ENCODE data around the gene ACOT11. TPM values are rescaled to one million over a fixed set of nuclear protein-coding genes. Genes with fewer than 3 reads are reported as not detected.
"Not testable (repeated sequence)": the region's sequence is repeated elsewhere in the genome, so short reads cannot be mapped to it uniquely, and the experiment has no call there.

Gene ACOT11
- total RNA-seq, 4 donors from 2014 or later, result 6.9 to 19.1 (median 13.4) TPM

DNA sequence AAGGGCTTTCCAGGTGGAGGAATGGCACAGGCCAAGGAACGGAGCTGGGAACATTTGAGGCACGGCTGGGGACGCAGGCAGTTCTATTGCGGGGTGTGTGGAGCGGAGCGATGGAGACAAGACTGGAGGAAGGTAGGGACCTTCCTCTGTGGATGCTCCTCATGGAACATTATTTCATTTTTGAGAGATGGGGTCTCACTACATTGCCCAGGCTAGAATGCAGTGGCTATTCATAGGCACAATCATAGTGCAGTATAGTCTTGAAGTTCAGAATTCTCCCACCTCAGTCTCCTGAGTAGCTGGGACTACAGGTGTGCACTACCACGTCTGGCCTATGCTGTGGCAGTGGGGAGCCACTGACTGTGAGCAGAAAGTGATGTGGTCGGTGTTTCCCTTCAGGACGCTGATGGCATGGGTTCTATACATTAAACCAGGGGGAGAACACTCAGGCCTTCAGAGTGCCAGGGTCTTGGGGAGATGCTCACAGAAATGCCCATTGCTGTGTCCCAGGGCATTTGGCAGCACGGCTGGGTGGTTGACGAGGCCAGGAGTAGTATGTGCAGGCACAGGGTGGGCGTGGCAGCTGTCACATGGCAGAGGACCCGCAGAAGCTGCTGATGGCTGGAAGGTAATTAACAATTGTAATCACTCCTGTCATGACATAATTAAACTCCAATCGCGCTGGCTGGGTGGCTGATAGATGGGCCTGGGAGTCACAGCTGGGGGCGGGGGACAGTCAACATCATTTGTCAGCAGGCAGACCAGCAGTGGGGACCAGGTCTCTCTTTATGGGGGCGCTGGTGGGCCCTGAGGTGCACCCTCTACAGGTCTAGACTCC lies 40.8 kb upstream of the ACOT11 start:
- H3K9me3 ChIP-seq, result peaks cover 0 to 7% (median 0%) of the 10 kb centered on the region in 4 donors
- no peak overlapping the region for H3K27ac ChIP-seq (replicated peaks in 1 of 4)
- H3K36me3 ChIP-seq, result no peaks in the 10 kb centered on the region
- 94% methylated on average over 15 of the region's 17 CpGs for WGBS
- no peak overlapping the region for H3K4me3 ChIP-seq
- H3K27me3 ChIP-seq, result no peaks in the 10 kb centered on the region
- no peak for DNase-seq (ENCODE audit: extremely low spot score)
- no peaks in the 10 kb centered on the region for H3K4me1 ChIP-seq
- intact Hi-C loops (cut with DNase I), result loop anchor here (10.0 kb wide), 1 partner anchor 78 kb away; no protein-coding TSS in a partner anchor
- TF ChIP-seq EP300 (IDR thresholded peaks at IDR 0.05), result no peak
- TF ChIP-seq POLR2AphosphoS5 (IDR thresholded peaks at IDR 0.05), result no peak
- TF ChIP-seq, protein P1, sequence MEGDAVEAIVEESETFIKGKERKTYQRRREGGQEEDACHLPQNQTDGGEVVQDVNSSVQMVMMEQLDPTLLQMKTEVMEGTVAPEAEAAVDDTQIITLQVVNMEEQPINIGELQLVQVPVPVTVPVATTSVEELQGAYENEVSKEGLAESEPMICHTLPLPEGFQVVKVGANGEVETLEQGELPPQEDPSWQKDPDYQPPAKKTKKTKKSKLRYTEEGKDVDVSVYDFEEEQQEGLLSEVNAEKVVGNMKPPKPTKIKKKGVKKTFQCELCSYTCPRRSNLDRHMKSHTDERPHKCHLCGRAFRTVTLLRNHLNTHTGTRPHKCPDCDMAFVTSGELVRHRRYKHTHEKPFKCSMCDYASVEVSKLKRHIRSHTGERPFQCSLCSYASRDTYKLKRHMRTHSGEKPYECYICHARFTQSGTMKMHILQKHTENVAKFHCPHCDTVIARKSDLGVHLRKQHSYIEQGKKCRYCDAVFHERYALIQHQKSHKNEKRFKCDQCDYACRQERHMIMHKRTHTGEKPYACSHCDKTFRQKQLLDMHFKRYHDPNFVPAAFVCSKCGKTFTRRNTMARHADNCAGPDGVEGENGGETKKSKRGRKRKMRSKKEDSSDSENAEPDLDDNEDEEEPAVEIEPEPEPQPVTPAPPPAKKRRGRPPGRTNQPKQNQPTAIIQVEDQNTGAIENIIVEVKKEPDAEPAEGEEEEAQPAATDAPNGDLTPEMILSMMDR (IDR thresholded peaks at IDR 0.05), result no peak
- no peak for TF ChIP-seq POLR2A (IDR thresholded peaks at IDR 0.05; ENCODE audit: low read depth)

DNA sequence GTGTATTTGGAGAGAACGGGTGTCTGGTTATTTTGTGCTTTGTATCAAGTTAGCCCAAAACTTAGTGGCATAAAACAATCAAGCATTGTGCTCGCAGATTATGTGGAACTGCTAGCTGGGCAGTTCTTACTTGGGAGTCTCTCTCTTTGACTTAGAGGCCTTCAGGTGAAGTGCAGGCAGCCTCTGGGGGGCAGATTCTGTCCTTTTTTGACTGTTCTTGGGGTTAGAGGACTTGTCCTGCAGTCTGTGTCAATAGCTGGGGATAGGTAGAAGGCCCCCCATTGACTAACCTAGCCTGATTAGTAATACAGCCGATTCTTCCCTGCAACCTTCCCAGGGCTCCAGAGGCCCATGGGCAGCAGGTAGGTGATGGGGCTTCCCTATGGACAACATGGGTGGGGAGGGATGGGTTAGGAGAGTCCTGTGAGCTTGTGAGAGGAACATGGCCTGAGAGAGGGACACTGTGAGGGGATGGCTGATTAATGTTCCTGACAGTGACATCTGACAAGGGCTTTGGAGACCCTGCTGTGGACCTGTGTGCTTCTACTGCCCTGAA lies 37.2 kb upstream of the ACOT11 start:
- TF ChIP-seq POLR2A (IDR thresholded peaks at IDR 0.05; ENCODE audit: low read depth) (no peak), POLR2AphosphoS5 (IDR thresholded peaks at IDR 0.05) (no peak), EP300 (IDR thresholded peaks at IDR 0.05) (no peak)
- TF ChIP-seq, protein P1 (IDR thresholded peaks at IDR 0.05), result no peak
- Histone ChIP-seq H3K4me3 (no peak overlapping the region), H3K27ac (replicated peaks in 1 of 4) (no peak overlapping the region), H3K36me3 (no peaks in the 10 kb centered on the region), H3K27me3 (no peaks in the 10 kb centered on the region), H3K4me1 (no peaks in the 10 kb centered on the region), H3K9me3 (peaks cover 0 to 7% (median 0%) of the 10 kb centered on the region in 4 donors)
- WGBS, result 93% methylated on average over 3 of the region's 3 CpGs
- DNase-seq (ENCODE audit: extremely low spot score), result no peak
- intact Hi-C loops (cut with DNase I), result no loop called here

DNA sequence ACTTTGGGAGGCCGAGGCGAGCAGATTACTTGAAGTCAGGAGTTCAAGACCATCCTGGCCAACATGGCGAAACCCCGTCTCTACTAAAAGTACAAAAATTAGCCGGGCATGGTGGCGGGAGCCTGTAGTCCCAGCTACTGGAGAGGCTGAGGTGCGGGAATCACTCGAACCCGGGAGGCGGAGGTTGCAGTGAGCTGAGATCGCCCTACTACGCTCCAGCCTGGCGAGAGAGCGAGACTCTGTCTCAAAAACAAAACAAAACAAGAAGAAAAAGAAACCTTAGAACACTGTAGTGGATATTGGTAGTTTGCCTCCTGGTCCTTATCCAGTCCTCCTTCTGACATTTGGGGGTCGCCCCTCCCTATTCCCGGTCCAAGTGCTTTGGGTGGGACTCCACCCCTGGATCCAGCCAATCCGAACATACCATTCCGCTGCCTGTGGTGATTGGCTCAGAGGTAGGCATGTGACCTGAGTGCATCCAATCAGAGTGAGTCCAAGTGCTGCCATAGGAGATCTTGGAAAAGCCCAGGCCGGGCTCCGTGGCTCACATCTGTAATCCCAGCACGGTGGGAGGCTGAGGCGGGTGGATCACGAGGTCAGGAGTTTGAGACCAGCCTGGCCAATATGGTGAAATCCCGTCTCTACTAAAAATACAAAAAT lies 34.0 kb upstream of the ACOT11 start:
- DNase-seq (ENCODE audit: extremely low spot score); H3K4me1 ChIP-seq; H3K27me3 ChIP-seq; H3K4me3 ChIP-seq; H3K36me3 ChIP-seq; H3K27ac ChIP-seq (replicated peaks in 1 of 4); H3K9me3 ChIP-seq; intact Hi-C loops (cut with DNase I): not testable (repeated sequence)
- WGBS, result 91% methylated on average over 24 of the region's 24 CpGs

DNA sequence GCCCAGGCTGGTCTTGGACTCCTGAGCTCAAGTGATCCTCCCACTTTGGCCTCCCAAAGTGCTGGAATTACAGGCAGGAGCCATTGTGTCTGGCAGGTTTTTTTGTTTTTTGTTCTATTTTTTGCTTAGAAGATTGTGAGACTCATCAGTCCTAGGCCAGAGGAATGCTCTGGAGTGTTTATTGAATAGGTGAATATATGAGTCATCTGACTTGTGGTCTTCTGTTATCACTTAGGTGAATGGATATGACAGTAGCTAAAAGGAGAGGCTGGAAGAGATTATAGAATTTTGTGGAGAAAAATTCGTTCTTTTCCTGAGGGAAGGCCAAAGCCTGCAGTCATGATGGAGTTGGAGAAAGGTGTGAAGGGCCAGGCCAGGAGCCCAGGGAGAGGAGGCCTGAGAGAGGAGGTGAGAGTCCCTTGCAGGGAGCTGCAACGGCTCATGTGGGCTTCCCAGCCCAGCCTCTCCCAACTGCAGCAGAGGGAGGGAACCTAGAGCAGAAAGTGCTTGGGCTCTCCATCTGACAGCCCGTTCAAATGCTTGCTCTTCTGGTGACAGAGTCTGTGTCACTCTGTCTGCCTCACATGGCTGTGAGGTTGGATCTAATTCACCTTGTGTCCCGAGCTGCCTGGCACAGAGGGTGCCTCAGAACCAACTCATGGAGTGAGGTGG lies 31.6 kb upstream of the ACOT11 start:
- H3K4me3 ChIP-seq, result no peak overlapping the region
- DNase-seq (ENCODE audit: extremely low spot score), result no peak
- no peaks in the 10 kb centered on the region for H3K27me3 ChIP-seq
- no peaks in the 10 kb centered on the region for H3K36me3 ChIP-seq
- H3K27ac ChIP-seq (replicated peaks in 1 of 4), result no peak overlapping the region
- H3K4me1 ChIP-seq, result no peaks in the 10 kb centered on the region
- WGBS, result 72% methylated on average over 4 of the region's 4 CpGs
- H3K9me3 ChIP-seq, result peaks cover 0 to 6% (median 0%) of the 10 kb centered on the region in 4 donors
- intact Hi-C loops (cut with DNase I), result no loop called here
- TF ChIP-seq POLR2AphosphoS5 (IDR thresholded peaks at IDR 0.05) (no peak), POLR2A (IDR thresholded peaks at IDR 0.05; ENCODE audit: low read depth) (no peak), EP300 (IDR thresholded peaks at IDR 0.05) (no peak)
- TF ChIP-seq, protein P1 (IDR thresholded peaks at IDR 0.05), result no peak

DNA sequence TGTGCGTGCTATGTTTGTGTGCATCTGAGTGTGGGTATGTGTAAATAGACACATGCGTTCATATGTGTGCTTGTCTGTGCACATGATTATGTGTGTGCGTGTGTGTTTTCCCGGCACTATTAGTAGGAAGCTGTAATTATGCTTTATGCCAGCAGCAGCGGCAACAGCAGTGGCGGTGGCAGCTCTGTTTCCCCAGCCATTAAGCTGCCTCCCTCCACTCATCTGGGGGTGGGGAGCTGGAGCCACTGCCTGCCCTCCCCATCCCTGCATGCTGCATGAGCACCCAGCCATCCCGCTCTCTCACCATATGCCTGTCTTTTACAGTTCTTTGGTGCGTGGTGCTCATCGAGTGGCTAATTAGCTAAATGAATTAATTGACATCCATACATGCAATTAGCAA lies 30.5 kb upstream of the ACOT11 start:
- Histone ChIP-seq H3K27me3 (no peaks in the 10 kb centered on the region), H3K27ac (replicated peaks in 1 of 4) (no peak overlapping the region), H3K4me1 (no peaks in the 10 kb centered on the region), H3K36me3 (no peaks in the 10 kb centered on the region), H3K4me3 (no peak overlapping the region), H3K9me3 (no peaks in the 10 kb centered on the region)
- WGBS, result 91% methylated on average over 7 of the region's 9 CpGs
- intact Hi-C loops (cut with DNase I), result no loop called here
- TF ChIP-seq, protein P1 (IDR thresholded peaks at IDR 0.05), result no peak
- TF ChIP-seq POLR2A (IDR thresholded peaks at IDR 0.05; ENCODE audit: low read depth) (no peak), POLR2AphosphoS5 (IDR thresholded peaks at IDR 0.05) (no peak), EP300 (IDR thresholded peaks at IDR 0.05) (no peak)
- DNase-seq (ENCODE audit: extremely low spot score), result no peak
